Activated T-cell treated with anti-CD3 and anti-CD28 coated beads for 24 hours (primary cell): Measurements from ENCODE around the gene OTUD7B.
A peak's percentile ranks its signal among the peaks of the same experiment; 100 is the strongest.
"Not testable (repeated sequence)": the region's sequence is repeated elsewhere in the genome, so short reads cannot be mapped to it uniquely, and the experiment has no call there.

ENCODE experiments used
- DNase-seq: peaks from one replicate; pipeline ENCODE4 v3.0.0-alpha.2; 2020; ENCODE audit warnings: low read depth

The OTUD7B gene

GRCh38 chr1:150002217-150002616 lies 8.3 kb downstream of the OTUD7B start:
- no peak for DNase-seq

DNA sequence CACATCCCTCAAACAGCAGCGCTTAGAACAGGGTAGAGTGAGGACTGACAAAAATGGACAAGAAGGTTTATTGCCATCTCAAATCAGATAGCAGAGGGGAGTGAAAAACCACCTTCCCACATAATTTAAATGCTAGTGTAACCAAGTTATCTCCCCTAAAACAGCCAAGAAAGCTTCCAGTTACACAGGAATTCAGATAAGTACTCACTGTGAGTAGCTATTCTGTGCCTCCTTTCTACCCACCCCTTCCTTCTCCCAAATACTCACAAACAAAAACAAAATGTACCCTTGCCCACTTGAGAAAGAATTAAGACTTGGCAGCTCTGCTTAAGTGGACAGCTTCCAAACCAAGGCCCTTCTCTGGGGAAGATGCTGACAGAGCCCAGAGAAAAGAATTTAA lies 9.1 kb downstream of the OTUD7B start:
- DNase-seq: no peak

GRCh38 chr1:149997585-149998262 lies 12.8 kb downstream of the OTUD7B start:
- no peak for DNase-seq

DNA sequence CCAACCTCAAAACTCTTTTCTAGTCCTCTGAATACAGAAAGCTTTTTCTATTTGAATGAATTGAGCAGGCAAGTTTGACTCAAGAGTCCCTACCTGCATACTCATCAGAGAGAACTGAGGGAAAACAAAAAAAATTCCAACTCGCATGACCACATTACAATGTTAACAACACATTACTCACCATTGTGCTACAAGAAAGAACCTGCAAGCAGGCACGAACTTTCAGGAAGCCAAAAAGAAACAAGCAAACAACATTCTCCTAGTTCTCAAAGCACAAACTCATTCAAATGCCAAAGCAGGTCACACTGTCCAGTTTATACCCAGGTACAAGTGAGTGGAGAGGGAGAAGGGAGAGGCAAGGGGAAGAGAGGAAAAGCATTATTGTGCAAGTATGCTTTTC lies 14.6 kb downstream of the OTUD7B start:
- no peak for DNase-seq

GRCh38 chr1:149993764-149994163 lies 16.8 kb downstream of the OTUD7B start:
- DNase-seq: no peak

DNA sequence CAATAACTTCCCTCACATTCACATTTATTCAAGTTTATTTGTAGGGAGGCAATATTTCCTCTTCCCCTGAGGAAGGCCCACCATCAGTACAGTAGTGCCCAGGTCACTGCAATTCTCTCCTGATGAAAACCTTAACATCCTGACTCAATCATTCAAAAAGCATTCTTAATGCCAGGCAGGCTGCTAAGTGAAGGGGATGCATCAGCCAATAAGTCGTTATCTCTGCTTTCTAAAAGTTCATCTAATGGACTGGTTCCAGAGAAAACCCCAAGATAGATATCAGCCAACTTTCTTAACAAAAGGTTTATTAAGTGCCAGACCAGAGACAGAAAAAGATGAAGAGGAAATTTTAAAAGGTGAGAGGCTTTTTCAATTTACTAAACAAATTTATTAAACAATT lies 17.3 kb downstream of the OTUD7B start:
- no peak for DNase-seq

GRCh38 chr1:149987297-149987595 lies 23.3 kb downstream of the OTUD7B start:
- no peak for DNase-seq

- no peak for DNase-seq
Measured at GRCh38 chr1:149986486-149987296, 23.8 kb downstream of the OTUD7B start.

- no peak for DNase-seq
Measured at GRCh38 chr1:149979972-149980540, 30.5 kb downstream of the OTUD7B start.

DNA sequence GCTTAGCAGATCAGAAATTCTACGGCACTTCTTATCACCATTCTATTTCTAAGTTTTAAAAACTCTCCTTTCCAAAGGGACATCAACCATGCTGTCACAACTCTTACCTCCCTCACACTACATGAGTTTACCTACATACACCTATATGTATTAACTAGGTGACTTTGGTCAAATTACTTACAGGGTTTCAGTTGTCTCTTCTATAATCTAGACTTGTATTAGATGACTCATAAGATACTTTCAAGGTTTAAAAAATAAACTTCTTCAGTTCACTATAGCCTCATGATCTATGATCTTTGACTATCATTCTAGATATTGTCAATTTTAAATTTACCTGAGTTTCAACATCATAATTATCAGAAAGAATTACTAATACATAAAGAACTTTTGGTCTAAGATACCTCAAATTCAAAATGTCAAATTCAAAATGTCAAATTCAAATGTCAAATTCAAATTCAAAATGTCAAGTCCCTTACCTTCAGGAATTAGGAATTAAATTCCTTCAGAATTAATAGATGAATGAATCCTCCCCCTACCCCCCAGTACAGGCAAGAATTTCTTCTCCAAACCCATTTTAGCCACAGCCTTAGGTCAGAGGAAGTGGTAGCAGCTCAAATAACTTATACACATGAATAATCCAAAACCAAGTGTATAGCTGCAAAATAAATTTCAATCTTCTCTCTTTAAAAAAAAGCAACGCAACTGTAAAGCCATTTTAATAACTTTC lies 31.1 kb downstream of the OTUD7B start:
- no peak for DNase-seq

- DNase-seq: no peak
Measured at GRCh38 chr1:149978547-149979023, 31.9 kb downstream of the OTUD7B start.

GRCh38 chr1:149977345-149977744 lies 33.2 kb downstream of the OTUD7B start:
- no peak for DNase-seq

DNA sequence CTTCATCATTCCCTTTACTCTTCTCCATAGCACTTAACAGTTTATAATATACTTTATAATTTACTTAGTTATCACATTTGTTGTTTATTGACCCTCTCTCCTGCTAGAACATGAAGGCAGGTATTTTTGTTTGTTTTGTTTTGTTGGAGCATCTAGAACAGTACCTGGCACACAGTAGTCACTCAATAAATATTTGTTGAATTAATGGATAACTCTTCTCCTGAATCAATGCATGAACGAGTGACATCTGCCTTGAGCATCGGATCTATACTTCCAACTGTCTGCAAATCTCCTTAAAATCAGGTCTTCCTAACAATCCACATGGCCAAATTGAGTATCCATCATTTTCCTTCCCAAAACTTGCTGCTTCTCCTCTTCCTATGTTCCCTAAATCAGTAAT lies 38.0 kb downstream of the OTUD7B start:
- DNase-seq: no peak

DNA sequence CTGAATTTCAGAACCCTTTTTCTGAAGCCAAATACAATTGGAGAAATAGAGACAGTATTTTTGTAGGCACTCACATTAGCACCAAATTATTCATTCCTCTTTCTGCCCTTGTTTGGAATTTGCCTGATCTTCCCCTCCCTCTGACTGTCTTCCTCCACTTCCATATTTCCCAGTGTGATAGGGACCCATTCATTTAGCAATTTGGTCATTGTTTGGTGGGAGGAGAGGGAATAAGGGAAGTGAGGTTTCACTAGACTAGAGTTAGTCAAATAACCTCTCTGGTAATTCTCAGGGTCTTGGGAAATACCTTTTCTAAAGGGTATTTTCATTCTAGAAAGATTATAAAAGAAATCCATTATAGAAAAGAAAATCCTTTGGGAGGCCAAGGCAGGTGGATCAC lies 42.9 kb downstream of the OTUD7B start:
- DNase-seq: no peak

GRCh38 chr1:149967041-149967440 lies 43.5 kb downstream of the OTUD7B start:
- DNase-seq: no peak

DNA sequence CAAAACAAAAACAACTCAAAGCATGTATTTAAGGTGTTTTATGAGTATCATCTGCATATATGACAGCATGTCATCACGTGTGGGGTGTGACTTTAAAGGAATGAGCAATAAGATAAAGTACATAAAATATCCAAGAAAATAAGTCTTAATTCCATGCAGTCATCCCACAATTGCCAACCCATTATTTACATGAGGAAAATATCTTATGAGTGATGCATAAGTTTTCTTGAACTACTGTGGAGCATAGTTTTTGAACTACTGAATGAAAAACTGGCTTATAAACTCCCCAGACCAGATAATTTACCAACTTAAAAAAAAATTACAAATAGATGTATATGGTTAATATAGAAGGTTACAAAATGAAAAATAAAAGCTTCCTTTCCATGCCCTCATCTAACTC lies 44.1 kb downstream of the OTUD7B start:
- DNase-seq: no peak

DNA sequence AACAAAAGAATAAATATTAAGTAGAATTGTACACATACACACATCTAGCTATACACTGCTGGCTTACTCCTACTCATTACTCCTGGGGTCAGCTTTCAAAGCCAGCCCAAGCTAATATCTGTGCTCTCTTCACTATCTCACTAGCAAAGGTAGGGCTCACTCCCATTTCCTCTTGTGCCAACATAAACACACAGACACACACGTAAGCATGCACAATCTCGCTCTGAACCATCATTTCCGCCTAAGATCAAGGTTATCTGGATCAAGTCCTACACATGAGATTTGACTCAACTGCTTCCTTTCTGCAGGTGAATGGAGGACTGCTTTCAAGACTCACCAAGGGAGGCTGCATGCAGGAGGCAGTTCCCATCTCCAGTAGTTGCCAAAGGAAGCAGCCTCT lies 45.1 kb downstream of the OTUD7B start:
- no peak for DNase-seq

- DNase-seq: no peak
Measured at GRCh38 chr1:149963358-149963757, 47.2 kb downstream of the OTUD7B start.

DNA sequence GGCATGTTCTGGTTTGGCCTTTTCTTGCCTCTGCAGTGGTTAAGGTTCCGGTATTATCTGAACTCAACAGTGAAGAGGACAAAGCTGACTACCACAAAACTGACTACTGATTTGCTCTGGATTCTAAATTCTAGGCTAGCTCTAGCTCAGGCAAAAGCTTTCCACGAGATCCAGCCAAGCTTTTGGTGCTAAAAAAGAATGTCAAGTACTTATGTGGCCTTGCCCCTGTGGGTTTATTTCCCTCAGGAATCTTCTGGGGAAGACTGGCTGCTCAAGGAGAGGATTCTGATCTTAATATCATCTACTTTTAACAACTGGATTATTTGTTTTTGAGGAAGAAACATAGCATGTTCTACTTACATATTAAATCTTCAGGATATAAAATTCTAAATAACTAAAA lies 47.8 kb downstream of the OTUD7B start:
- DNase-seq: no peak

DNA sequence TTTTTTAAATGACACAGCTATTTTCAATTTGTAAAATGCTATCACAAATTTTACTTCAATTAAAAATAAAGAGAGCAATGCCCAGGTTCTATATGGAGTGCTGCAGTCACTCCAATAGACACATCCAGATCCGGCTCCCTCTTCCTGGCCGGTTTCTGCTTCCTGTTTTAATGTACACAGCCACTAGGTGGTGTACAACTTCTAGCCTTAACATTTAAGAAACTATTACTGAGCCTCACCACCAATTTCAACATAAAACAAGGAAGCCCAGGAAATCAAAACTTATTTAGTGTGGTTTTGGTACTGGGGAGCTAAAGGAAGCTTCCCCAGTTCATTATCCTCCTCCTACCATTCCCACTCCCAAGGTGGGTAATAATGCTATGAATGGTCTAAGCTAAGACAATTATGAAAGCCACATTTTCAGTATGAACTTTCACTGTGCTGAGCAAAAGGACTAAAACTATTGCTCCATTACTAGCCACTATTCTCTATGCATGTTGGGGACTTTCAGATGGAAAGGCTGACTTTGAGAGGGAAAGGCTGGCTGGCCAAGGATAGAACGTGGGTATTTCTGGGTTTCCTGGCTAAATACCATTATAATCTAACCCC lies 48.4 kb downstream of the OTUD7B start:
- DNase-seq: peak; percentile 27

GRCh38 chr1:149957548-149957947 lies 53.0 kb downstream of the OTUD7B start:
- DNase-seq: not testable (repeated sequence)

GRCh38 chr1:149949911-149950310 lies 60.6 kb downstream of the OTUD7B start:
- DNase-seq: no peak
